ENCODE measurements around the gene SRPK2. TPM values are rescaled to one million over a fixed set of nuclear protein-coding genes. Genes with fewer than 3 reads are reported as not detected.

The SRPK2 gene
- total and polyA plus RNA-seq, 7 donors = 12.0 to 57.6 (median 42.9) TPM

DNA sequence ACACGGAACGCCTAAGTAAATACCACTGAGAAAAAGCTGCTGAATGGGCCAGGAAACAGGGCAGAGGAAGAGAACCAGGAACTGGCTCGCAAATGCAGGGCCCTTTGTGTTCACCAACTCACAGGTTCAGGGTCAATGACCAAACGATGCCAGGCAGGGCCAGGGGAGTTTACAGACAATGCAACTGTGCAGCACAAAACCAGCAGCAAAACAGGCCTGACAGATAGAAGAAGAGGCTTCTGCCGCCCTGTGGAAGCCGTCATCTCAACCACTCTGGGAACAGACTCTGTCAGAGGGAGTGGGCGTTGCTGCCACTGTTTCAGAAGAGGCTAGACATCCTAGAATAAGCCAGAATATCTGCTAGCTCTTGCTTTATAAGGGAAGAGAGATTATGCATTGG is 256.8 kb downstream of the SRPK2 start:
- H3K9me3 ChIP-seq = no peaks in the 10 kb centered on the region
- H3K36me3 ChIP-seq = peaks cover 0 to 22% (median 11%) of the 10 kb centered on the region in 4 donors
- intact Hi-C loops (cut with DNase I) = no loop called here
- no peaks in the 10 kb centered on the region for H3K27me3 ChIP-seq
- DNase-seq = no peak
- no peak overlapping the region for H3K4me3 ChIP-seq
- no peak for TF ChIP-seq POLR2A (IDR thresholded peaks at IDR 0.05)
- TF ChIP-seq CTCF (IDR thresholded peaks at IDR 0.05) = no peak
- no peak for TF ChIP-seq EP300 (IDR thresholded peaks at IDR 0.05)
- TF ChIP-seq POLR2AphosphoS5 (IDR thresholded peaks at IDR 0.05) = no peak
- no peak overlapping the region for H3K27ac ChIP-seq
- peaks cover 0 to 4% (median 0%) of the 10 kb centered on the region in 4 donors for H3K4me1 ChIP-seq
- WGBS, 2 donors = 85 to 90% methylated on average over 7 of the region's 7 CpGs

DNA sequence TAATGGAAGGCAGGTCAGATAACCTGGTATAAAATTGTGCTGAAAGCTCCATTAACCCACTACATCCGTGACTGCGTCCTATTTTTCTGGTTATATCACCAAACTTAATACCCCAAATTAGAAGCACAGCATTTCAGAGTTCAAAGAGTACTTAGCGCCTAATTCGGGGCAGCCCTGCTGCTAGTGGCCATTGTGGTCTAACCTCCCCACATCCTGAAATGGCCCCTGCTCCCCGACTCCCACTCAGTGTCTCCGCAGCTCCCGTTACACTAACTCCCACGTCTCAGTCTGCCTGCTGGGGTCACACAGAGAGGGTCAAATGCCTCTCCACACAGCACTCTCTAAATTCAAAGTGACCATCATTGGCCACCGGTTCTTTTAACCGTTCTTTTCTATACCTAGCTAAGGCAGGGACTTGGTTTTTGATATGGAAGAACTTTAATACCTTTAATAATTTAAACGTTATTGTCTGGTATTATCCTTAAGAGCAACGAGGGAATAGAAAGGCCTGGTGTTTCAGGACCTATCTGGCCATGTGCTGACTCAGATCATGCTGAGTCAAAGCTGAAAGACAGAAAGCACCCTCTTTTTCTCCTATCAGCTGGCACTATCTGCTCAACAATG is 257.6 kb downstream of the SRPK2 start:
- 84 to 89% methylated on average over 12 of the region's 12 CpGs for WGBS, 2 donors
- no peaks in the 10 kb centered on the region for H3K27me3 ChIP-seq
- intact Hi-C loops (cut with DNase I) = no loop called here
- H3K27ac ChIP-seq = no peak overlapping the region
- no peak for DNase-seq
- H3K4me3 ChIP-seq = no peak overlapping the region
- TF ChIP-seq POLR2A (IDR thresholded peaks at IDR 0.05) (no peak), CTCF (IDR thresholded peaks at IDR 0.05) (no peak), EP300 (IDR thresholded peaks at IDR 0.05) (no peak), POLR2AphosphoS5 (IDR thresholded peaks at IDR 0.05) (no peak)
- peaks cover 0 to 21% (median 13%) of the 10 kb centered on the region in 4 donors for H3K36me3 ChIP-seq
- no peaks in the 10 kb centered on the region for H3K9me3 ChIP-seq
- peaks cover 0 to 4% (median 0%) of the 10 kb centered on the region in 4 donors for H3K4me1 ChIP-seq

- H3K27ac ChIP-seq = no peak overlapping the region
- H3K36me3 ChIP-seq = peaks cover 0 to 27% (median 18%) of the 10 kb centered on the region in 4 donors
- DNase-seq = no peak
- H3K4me3 ChIP-seq = no peak overlapping the region
- H3K9me3 ChIP-seq = no peaks in the 10 kb centered on the region
- TF ChIP-seq POLR2AphosphoS5 (IDR thresholded peaks at IDR 0.05) = no peak
- TF ChIP-seq EP300 (IDR thresholded peaks at IDR 0.05) = no peak
- TF ChIP-seq POLR2A (IDR thresholded peaks at IDR 0.05) = no peak
- TF ChIP-seq CTCF (IDR thresholded peaks at IDR 0.05) = no peak
- intact Hi-C loops (cut with DNase I) = no loop called here
- H3K4me1 ChIP-seq = peaks cover 0 to 4% (median 0%) of the 10 kb centered on the region in 4 donors
- WGBS, 2 donors = 88 to 90% methylated on average over 2 of the region's 2 CpGs
- no peaks in the 10 kb centered on the region for H3K27me3 ChIP-seq
Measured at GRCh38 chr7:105130580-105130979, 258.1 kb downstream of the SRPK2 start.

- Histone ChIP-seq H3K27me3 (no peaks in the 10 kb centered on the region), H3K36me3 (peaks cover 4 to 32% (median 21%) of the 10 kb centered on the region in 4 donors), H3K9me3 (no peaks in the 10 kb centered on the region), H3K4me1 (peaks cover 0 to 4% (median 0%) of the 10 kb centered on the region in 4 donors), H3K27ac (no peak overlapping the region), H3K4me3 (no peak overlapping the region)
- DNase-seq = no peak
- 92 to 94% methylated on average over 5 of the region's 5 CpGs for WGBS, 2 donors
- intact Hi-C loops (cut with DNase I) = no loop called here
- TF ChIP-seq POLR2A (IDR thresholded peaks at IDR 0.05) (no peak), POLR2AphosphoS5 (IDR thresholded peaks at IDR 0.05) (no peak), EP300 (IDR thresholded peaks at IDR 0.05) (no peak)
Measured at GRCh38 chr7:105130048-105130447, 258.7 kb downstream of the SRPK2 start.

DNA sequence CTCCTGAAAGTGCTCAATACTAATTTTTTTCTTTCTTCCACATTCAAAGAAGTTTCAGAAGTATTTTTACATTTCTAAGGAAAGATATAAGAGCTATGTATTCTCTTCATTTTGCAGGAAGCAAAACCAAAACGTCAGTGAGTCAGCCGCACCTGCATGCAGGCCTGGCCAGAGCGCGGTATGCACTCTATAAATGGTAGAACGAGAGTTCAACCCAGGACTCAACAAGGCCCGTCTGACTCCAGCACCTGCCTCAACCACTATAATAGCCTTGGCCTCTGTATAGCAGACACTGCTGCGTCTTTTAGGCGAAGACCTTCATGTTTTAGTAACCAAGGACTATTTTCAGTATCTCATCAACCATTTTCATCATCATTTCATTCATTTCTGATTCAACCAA is 261.5 kb downstream of the SRPK2 start:
- no peak for TF ChIP-seq POLR2AphosphoS5 (IDR thresholded peaks at IDR 0.05)
- TF ChIP-seq POLR2A (IDR thresholded peaks at IDR 0.05) = no peak
- no peak for TF ChIP-seq EP300 (IDR thresholded peaks at IDR 0.05)
- TF ChIP-seq CTCF (IDR thresholded peaks at IDR 0.05) = no peak
- DNase-seq = no peak
- no peaks in the 10 kb centered on the region for H3K9me3 ChIP-seq
- no peak overlapping the region for H3K27ac ChIP-seq
- intact Hi-C loops (cut with DNase I) = no loop called here
- H3K36me3 ChIP-seq = peaks cover 4 to 27% (median 14%) of the 10 kb centered on the region in 4 donors
- no peak overlapping the region for H3K4me3 ChIP-seq
- H3K27me3 ChIP-seq = no peaks in the 10 kb centered on the region
- H3K4me1 ChIP-seq = no peaks in the 10 kb centered on the region
- 69 to 80% methylated on average over 8 of the region's 8 CpGs for WGBS, 2 donors

All from sigmoid colon (tissue), 7 donors.